Psoas muscle (tissue), 8 donors: ENCODE measurements around the gene ARSD. TPM values are rescaled to one million over a fixed set of nuclear protein-coding genes. Genes with fewer than 3 reads are reported as not detected.

Source experiments
- ATAC-seq, 4 donors: fragments of 200-7000 bp; cut with Tn5 transposase; one replicate each; pipeline ENCODE4 v1.9.1; 2020; ENCODE audit warnings: moderate library complexity in 3 of 4, mild to moderate bottlenecking in 2 of 4
- DNase-seq, 2 donors: peaks; one replicate each; pipeline ENCODE4 v3.0.0-alpha.2; 2020
- H3K27ac ChIP-seq: fragments of 200-600 bp; one replicate; pipeline ENCODE4 v1.8.0; 2022
- H3K27me3 ChIP-seq, 3 donors: fragments of 200-600 bp in 1 of 3; one replicate each; pipeline versions ENCODE4 v1.6.1 to v1.8.0; 2013 to 2022; ENCODE audit warnings: low read length in 2 of 3, mild to moderate bottlenecking in 2 of 3, moderate library complexity in 1 of 3; ENCODE audit not compliant: insufficient read depth in 3 of 3
- H3K36me3 ChIP-seq, 2 donors: fragments of 200-600 bp in 1 of 2; one replicate each; pipeline versions ENCODE4 v1.6.1 to v1.8.0; 2013 to 2022; ENCODE audit warnings: low read depth in 1 of 2, mild to moderate bottlenecking in 1 of 2, moderate library complexity in 1 of 2; ENCODE audit not compliant: insufficient read depth in 1 of 2
- H3K4me1 ChIP-seq: fragments of 200-600 bp; one replicate; pipeline ENCODE4 v1.8.0; 2022
- H3K4me3 ChIP-seq: fragments of 200-600 bp; one replicate; pipeline ENCODE4 v1.8.0; 2022; ENCODE audit warnings: mild to moderate bottlenecking
- H3K9me3 ChIP-seq: fragments of 200-600 bp; one replicate; pipeline ENCODE4 v1.8.0; 2022
- WGBS, 3 donors: extraction: QIAGEN DNeasy Blood & Tissue Kit; methylation state at CpG; one replicate each; pipeline versions ENCODE4 v1.1.6 to v1.1.7; 2013; 5-methylcytosine and 5-hydroxymethylcytosine counted together
- intact Hi-C, 2 donors: fragments of 100-400 bp; cut with DNase I; formaldehyde crosslinking; loops; one replicate each; pipeline versions ENCODE4 v1.11.0 to v1.14.2; 2022
- polyA plus RNA-seq, 3 donors: library from polyadenylated mRNA; stranded (reverse); fragments of 200-250 nt; gene quantifications; one replicate each; pipeline ENCODE4 v1.2.3, GENCODE V29; 2013
- total RNA-seq, 4 donors: library from RNA; stranded (reverse); fragmentation: NEBNext Ultra II Directional in 2 of 4; extraction: Animal tissue kit (Norgen Biotek cat#: 25700) in 2 of 4; gene quantifications; one replicate each; pipeline versions ENCODE4 v1.2.1 to v1.2.4, GENCODE V29; 2021 to 2023
- TF ChIP-seq, protein P1 (sequence below): fragments of 200-600 bp; IDR thresholded peaks from one replicate; pipeline ENCODE4 v1.8.0; 2022; ENCODE audit warnings: antibody characterized with exemption
- donor health status: healthy with polysubstance abuse.
- donor health status: DM: no; HTN: no; CAD: no; lungs with moderate emphysema.
- donor health status: Bipolar disorder and iron deficiency.
- donor health status: healthy.
- donor health status: DM: yes; HTN: yes; CAD: no.
- donor health status: DM: no; HTN: no; CAD: no.
- donor health status: DM: no; HTN: no; CAD: no.
- donor health status: DM: yes; HTN: yes; CAD: no.

The ARSD gene
- total and polyA plus RNA-seq, 7 donors: 0.66 to 2.4 (median 1.6) TPM

DNA sequence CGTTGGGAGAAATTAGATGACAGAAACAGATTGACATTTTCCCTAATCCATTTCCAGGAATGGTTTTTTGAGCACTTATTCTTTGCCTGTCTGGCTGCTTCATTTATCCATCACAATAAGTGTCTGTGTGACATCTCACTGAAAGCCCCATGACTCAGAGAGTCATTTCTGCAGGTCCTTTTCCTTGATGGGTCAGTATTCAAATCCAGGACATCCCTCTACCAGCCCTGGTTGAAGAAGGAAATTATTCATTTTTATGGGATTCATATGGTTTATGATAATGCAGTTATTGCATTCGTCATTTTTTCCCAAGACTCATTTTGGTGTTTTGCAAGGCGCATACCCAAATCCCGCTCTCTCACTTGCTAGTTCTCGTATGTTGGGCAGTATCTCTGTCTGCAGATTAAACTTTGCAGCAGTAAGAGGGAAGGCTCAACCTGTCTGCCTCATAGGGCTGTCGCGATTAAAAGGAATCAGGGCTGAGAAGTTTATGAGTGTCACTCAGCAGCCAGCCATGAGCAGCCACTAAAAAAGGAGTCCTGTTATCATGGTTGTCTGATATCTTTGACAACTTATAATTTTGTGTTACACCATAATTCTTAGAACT, 56.4 kb downstream of the ARSD start:
- Histone ChIP-seq H3K4me3 (no peak overlapping the region), H3K27me3 (no peaks in the 10 kb centered on the region), H3K9me3 (peaks cover 4% of the 10 kb centered on the region), H3K4me1 (no peaks in the 10 kb centered on the region), H3K36me3 (no peaks in the 10 kb centered on the region), H3K27ac (no peak overlapping the region)
- TF ChIP-seq, protein P1, sequence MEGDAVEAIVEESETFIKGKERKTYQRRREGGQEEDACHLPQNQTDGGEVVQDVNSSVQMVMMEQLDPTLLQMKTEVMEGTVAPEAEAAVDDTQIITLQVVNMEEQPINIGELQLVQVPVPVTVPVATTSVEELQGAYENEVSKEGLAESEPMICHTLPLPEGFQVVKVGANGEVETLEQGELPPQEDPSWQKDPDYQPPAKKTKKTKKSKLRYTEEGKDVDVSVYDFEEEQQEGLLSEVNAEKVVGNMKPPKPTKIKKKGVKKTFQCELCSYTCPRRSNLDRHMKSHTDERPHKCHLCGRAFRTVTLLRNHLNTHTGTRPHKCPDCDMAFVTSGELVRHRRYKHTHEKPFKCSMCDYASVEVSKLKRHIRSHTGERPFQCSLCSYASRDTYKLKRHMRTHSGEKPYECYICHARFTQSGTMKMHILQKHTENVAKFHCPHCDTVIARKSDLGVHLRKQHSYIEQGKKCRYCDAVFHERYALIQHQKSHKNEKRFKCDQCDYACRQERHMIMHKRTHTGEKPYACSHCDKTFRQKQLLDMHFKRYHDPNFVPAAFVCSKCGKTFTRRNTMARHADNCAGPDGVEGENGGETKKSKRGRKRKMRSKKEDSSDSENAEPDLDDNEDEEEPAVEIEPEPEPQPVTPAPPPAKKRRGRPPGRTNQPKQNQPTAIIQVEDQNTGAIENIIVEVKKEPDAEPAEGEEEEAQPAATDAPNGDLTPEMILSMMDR: no peak
- intact Hi-C loops: no loop called here
- WGBS, 3 donors: 89 to 97% (median 95%) methylated on average over 7 of the region's 7 CpGs
- ATAC-seq: no peak
- DNase-seq: no peak

DNA sequence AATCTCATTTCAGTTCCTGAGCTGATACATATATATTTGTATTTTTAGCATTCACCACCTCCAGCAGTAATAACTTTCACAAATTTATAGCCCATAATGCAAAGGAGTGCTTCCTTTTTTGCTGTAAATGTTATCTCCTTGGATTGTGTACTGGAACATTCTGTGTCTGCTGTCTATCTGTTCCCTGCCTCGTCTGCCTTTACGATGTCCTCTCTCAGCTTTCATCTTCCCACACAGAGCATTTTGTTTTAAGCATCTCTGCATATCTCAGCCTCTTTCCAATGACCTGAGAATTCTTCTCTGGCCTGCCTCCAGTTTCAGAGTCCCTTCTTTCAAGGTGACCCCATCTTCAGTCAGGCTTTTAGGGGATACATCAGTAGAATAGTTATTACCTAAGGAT, 57.3 kb downstream of the ARSD start:
- intact Hi-C loops: no loop called here
- no peak overlapping the region for H3K27ac ChIP-seq
- ATAC-seq (no peak), DNase-seq (no peak)
- H3K4me1 ChIP-seq: no peaks in the 10 kb centered on the region
- H3K4me3 ChIP-seq: no peak overlapping the region
- 60 to 75% (median 72%) methylated on average over 2 of the region's 2 CpGs for WGBS, 3 donors
- H3K36me3 ChIP-seq: no peaks in the 10 kb centered on the region
- TF ChIP-seq, protein P1: no peak
- H3K27me3 ChIP-seq: no peaks in the 10 kb centered on the region
- peaks cover 4% of the 10 kb centered on the region for H3K9me3 ChIP-seq

DNA sequence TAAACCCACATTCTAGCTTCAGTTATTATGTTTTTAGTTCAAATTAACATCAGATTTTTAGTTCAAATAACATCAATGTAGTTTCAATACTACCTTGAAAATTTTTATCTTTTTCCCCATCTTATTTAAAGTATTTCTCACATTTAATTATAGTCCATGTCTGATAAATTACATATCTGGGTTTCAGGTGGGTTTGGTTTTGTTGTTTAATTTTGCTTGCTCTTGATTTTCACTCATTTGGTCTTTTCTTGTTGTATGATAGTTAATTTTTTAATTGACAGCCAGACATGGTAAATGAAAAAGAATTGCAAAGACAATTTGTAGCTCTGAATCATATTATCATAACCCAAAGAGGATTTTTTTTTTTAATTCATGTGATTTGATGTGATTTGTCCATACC, 58.5 kb downstream of the ARSD start:
- Histone ChIP-seq H3K27me3 (no peaks in the 10 kb centered on the region), H3K36me3 (no peaks in the 10 kb centered on the region), H3K4me1 (no peaks in the 10 kb centered on the region), H3K4me3 (no peak overlapping the region), H3K9me3 (peaks cover 4% of the 10 kb centered on the region), H3K27ac (no peak overlapping the region)
- ATAC-seq: no peak
- TF ChIP-seq, protein P1: no peak
- intact Hi-C loops: no loop called here
- no peak for DNase-seq

DNA sequence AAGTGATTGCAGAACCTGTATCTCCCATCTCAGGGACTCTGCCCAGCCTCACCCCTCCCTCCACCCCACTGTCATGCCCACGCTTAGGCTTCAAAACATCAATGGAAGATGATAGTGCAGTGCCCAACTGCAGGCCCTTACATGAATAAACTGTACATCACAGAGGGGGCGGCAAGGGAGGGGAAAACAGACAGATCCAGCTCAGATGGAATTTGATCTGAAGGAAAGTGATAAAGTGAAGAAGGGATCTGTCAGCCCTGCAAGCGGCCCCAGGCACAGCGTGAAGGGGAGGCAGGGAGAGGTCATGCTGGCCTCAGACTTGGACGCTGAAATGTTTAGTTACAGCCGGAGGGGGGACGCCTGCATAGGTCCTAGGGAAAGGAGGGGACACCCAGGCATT, 61.9 kb downstream of the ARSD start:
- intact Hi-C loops: no loop called here
- H3K27me3 ChIP-seq: no peaks in the 10 kb centered on the region
- no peak overlapping the region for H3K27ac ChIP-seq
- H3K9me3 ChIP-seq: peaks cover 4% of the 10 kb centered on the region
- 84 to 92% (median 85%) methylated on average over 7 of the region's 7 CpGs for WGBS, 3 donors
- no peaks in the 10 kb centered on the region for H3K36me3 ChIP-seq
- no peaks in the 10 kb centered on the region for H3K4me1 ChIP-seq
- ATAC-seq: no peak
- no peak overlapping the region for H3K4me3 ChIP-seq
- no peak for DNase-seq
- TF ChIP-seq, protein P1: no peak

DNA sequence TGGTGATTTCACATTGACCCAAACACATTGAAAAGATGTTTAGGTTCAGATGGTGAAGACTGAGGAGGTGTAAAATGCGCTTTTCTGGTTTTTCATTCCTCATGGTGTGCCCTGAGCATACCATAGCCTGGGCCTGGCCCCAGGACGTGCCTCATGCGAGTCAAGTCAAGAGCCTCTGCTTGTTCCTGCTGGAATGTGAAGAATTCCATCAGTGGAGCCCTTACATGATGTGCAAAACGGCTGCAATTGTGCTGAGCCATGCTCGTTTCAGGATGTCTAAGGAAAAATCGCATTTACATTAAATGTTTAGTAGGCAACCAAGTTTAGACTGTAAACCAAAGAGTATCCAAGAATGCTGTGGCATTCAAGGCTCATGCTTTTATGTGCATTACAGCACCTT, 65.5 kb downstream of the ARSD start:
- no peaks in the 10 kb centered on the region for H3K4me1 ChIP-seq
- no peaks in the 10 kb centered on the region for H3K36me3 ChIP-seq
- no peak overlapping the region for H3K27ac ChIP-seq
- ATAC-seq (no peak), DNase-seq (no peak)
- H3K27me3 ChIP-seq: no peaks in the 10 kb centered on the region
- intact Hi-C loops: no loop called here
- TF ChIP-seq, protein P1: no peak
- H3K4me3 ChIP-seq: no peak overlapping the region
- 43 to 51% (median 44%) methylated on average over 6 of the region's 6 CpGs for WGBS, 3 donors
- no peaks in the 10 kb centered on the region for H3K9me3 ChIP-seq
